ENCODE data around the gene FAM180B.
"Not testable (repeated sequence)": the region's sequence is repeated elsewhere in the genome, so short reads cannot be mapped to it uniquely, and the experiment has no call there.

Gene FAM180B

GRCh38 chr11:47595967-47596366 lies 9.5 kb downstream of the FAM180B start:
- DNase-seq: no peak

- DNase-seq: no peak
These were observed 13.4 kb downstream of the FAM180B start for GRCh38 chr11:47599902-47600301.

GRCh38 chr11:47603295-47603694 lies 16.8 kb downstream of the FAM180B start:
- no peak for DNase-seq

- no peak for DNase-seq
These were observed 19.4 kb downstream of the FAM180B start for GRCh38 chr11:47605921-47606320.

GRCh38 chr11:47606731-47607130 lies 20.3 kb downstream of the FAM180B start:
- no peak for DNase-seq

- peak; percentile 48 for DNase-seq
These were observed 20.9 kb downstream of the FAM180B start for GRCh38 chr11:47607380-47607779.

- no peak for DNase-seq
These were observed 23.2 kb downstream of the FAM180B start for GRCh38 chr11:47609675-47610074.

- no peak for DNase-seq
These were observed 24.9 kb downstream of the FAM180B start for GRCh38 chr11:47611348-47611794.

- no peak for DNase-seq
These were observed 28.8 kb downstream of the FAM180B start for GRCh38 chr11:47615249-47615648.

GRCh38 chr11:47616726-47617416 lies 30.4 kb downstream of the FAM180B start:
- peak; percentile 67 for DNase-seq

GRCh38 chr11:47617417-47617809 lies 30.9 kb downstream of the FAM180B start:
- peak; percentile 65 for DNase-seq

GRCh38 chr11:47620836-47621378 lies 34.4 kb downstream of the FAM180B start:
- DNase-seq: no peak

GRCh38 chr11:47626234-47626633 lies 39.8 kb downstream of the FAM180B start:
- no peak for DNase-seq

- no peak for DNase-seq
These were observed 41.5 kb downstream of the FAM180B start for GRCh38 chr11:47628026-47628425.

GRCh38 chr11:47631473-47631872 lies 45.0 kb downstream of the FAM180B start:
- no peak for DNase-seq

GRCh38 chr11:47636331-47636730 lies 49.9 kb downstream of the FAM180B start:
- DNase-seq: not testable (repeated sequence)

Data from amniotic stem cell (primary cell).